ENCODE measurements around the gene FOXN4. TPM values are rescaled to one million over a fixed set of nuclear protein-coding genes. Genes with fewer than 3 reads are reported as not detected.

FOXN4 gene
- 0.42 and 2.5 TPM in 2 replicates for total RNA-seq
- polyA plus RNA-seq = 0.15 and 0.84 TPM in 2 replicates

DNA sequence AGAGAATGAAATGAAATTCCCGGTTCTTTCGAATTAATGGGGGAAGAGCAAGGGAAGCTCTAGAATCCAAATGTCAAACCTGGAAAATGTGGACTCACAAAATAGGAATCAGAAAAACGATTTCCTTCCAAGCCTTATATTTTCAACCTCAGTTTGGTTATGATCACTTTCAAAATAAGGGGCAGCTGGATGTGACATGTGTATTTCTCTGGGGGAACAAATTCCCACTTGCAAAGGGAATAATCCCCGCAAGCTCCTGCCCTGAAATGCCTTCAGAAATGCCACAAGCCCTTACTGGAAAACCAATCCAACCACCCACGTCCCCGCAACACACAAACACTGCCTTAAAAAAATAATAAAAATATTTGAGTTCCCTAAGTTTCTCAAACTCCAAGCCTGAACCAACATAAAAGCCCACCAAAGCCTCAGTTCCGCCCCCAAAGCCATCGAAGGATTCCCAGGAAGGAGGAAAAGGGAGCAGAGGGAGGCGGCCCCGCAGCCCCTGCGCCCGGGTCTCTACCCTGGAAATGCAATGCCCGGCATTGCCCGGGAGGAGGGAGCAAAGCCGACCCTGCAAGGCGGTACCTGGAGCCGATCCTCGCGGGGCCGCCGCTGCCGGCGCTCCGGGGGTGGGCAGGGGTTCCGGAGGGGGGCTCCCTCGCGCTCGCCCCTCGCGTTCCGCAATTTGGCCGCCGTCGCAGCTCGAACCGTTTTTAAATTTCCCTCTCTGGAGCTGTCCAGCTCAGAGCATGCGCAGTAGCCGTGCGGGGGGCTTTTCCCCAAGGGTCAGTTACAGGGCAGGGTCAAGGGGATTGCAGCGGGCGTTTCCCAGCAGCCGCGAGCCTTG, at the start of gene FOXN4:
Gene FOXN4, minus strand, starts transcription at position 751 of the 847 bp plus-strand sequence. CDS start 963 bp downstream, outside the sequence.
- Histone ChIP-seq H3K9me3 (ENCODE audit: low read depth) (no peaks in the 10 kb centered on the region), H3K4me1 (ENCODE audit: low read depth) (no peaks in the 10 kb centered on the region), H3K36me3 (no peaks in the 10 kb centered on the region), H3K4me3 (peak within 1 kb of the TSS; percentile 50), H3K27ac (no peak within 1 kb of the TSS), H3K27me3 (peaks cover 69% of the 10 kb centered on the region)
- DNase-seq (ENCODE audit: low read depth in 1 of 2, low spot score in 1 of 2) = peak in 1 of 2 donors; percentile 73
- TF ChIP-seq, protein P1, sequence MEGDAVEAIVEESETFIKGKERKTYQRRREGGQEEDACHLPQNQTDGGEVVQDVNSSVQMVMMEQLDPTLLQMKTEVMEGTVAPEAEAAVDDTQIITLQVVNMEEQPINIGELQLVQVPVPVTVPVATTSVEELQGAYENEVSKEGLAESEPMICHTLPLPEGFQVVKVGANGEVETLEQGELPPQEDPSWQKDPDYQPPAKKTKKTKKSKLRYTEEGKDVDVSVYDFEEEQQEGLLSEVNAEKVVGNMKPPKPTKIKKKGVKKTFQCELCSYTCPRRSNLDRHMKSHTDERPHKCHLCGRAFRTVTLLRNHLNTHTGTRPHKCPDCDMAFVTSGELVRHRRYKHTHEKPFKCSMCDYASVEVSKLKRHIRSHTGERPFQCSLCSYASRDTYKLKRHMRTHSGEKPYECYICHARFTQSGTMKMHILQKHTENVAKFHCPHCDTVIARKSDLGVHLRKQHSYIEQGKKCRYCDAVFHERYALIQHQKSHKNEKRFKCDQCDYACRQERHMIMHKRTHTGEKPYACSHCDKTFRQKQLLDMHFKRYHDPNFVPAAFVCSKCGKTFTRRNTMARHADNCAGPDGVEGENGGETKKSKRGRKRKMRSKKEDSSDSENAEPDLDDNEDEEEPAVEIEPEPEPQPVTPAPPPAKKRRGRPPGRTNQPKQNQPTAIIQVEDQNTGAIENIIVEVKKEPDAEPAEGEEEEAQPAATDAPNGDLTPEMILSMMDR (IDR thresholded peaks at IDR 0.05; ENCODE audit: low read depth, low read length) = no peak

DNA sequence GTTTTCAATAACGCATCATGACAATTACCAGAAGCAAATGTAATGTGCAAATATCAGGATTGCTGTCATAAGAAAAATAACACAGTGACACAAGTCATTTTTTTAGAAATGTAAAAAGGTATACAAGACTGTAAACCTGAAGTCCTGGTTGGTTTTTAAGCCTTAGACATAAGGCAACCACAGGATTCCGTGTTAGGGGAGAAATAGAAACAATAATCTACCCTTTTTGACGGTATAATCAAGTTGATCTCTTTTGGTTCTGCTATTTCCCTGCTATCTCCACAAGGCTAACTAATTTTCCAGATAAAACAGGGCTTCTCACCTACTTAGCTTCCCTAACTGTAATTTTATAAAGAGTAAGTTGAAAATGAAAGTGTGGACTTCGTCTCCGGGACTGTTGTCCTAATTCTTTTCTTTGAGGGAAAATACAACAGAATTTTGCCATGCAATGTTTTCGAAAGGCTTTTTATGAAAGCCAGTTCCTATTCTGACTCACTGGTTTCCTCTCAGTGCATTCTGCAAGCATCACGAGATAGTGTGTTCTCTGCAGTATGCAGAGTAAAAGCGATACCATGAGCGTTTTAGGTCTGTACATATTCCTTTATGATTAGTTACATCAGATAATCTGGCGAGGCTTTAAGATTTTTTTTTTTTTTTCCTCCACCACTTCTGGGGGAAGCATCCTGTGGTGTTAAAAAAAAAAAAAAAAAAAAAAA, 49.2 kb upstream of the FOXN4 start:
- Histone ChIP-seq H3K4me1 (ENCODE audit: low read depth) (no peaks in the 10 kb centered on the region), H3K36me3 (no peaks in the 10 kb centered on the region), H3K4me3 (no peak overlapping the region), H3K27me3 (no peaks in the 10 kb centered on the region), H3K27ac (no peak overlapping the region), H3K9me3 (ENCODE audit: low read depth) (no peaks in the 10 kb centered on the region)
- TF ChIP-seq, protein P1 (IDR thresholded peaks at IDR 0.05; ENCODE audit: low read depth, low read length) = no peak
- DNase-seq (ENCODE audit: low read depth in 1 of 2, low spot score in 1 of 2) = peak in 1 of 2 donors; percentile 80

DNA sequence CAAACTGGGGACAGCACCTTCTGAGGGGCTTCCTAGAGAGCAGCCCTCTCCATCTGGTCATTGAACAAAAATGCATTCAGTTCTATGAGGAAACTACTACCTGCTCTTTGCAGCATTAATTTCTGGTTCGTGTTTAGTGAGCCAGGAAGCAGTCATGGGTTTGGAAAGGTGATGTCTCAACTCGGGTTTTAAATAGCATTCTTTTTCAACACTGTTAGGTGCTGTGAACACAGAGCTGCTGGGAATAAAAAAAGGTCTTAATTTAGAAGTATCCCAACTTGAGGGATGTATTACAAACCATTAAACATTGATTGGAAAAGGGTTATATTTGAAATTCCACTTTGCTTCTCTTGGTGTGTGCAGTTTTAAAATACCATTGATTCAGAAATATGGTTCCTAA, 47.9 kb upstream of the FOXN4 start:
- Histone ChIP-seq H3K27ac (no peak overlapping the region), H3K9me3 (ENCODE audit: low read depth) (no peaks in the 10 kb centered on the region), H3K36me3 (no peaks in the 10 kb centered on the region), H3K27me3 (peaks cover 5% of the 10 kb centered on the region), H3K4me1 (ENCODE audit: low read depth) (no peaks in the 10 kb centered on the region), H3K4me3 (no peak overlapping the region)
- TF ChIP-seq, protein P1 (IDR thresholded peaks at IDR 0.05; ENCODE audit: low read depth, low read length) = no peak
- DNase-seq (ENCODE audit: low read depth in 1 of 2, low spot score in 1 of 2) = no peak

- Histone ChIP-seq H3K27me3 (peaks cover 6% of the 10 kb centered on the region), H3K4me3 (no peak overlapping the region), H3K27ac (no peak overlapping the region), H3K4me1 (ENCODE audit: low read depth) (no peaks in the 10 kb centered on the region), H3K9me3 (ENCODE audit: low read depth) (no peaks in the 10 kb centered on the region), H3K36me3 (no peaks in the 10 kb centered on the region)
- TF ChIP-seq, protein P1 (IDR thresholded peaks at IDR 0.05; ENCODE audit: low read depth, low read length) = no peak
- DNase-seq (ENCODE audit: low read depth in 1 of 2, low spot score in 1 of 2) = no peak
Observed at GRCh38 chr12:109356577-109356976, 47.5 kb upstream of the FOXN4 start.

GRCh38 chr12:109352184-109352583, 43.1 kb upstream of the FOXN4 start:
- Histone ChIP-seq H3K4me1 (ENCODE audit: low read depth) (no peaks in the 10 kb centered on the region), H3K9me3 (ENCODE audit: low read depth) (no peaks in the 10 kb centered on the region), H3K27ac (no peak overlapping the region), H3K36me3 (no peaks in the 10 kb centered on the region), H3K27me3 (peaks cover 6% of the 10 kb centered on the region), H3K4me3 (no peak overlapping the region)
- TF ChIP-seq, protein P1 (IDR thresholded peaks at IDR 0.05; ENCODE audit: low read depth, low read length) = no peak
- no peak for DNase-seq (ENCODE audit: low read depth in 1 of 2, low spot score in 1 of 2)
